ENCODE data around the gene CCR5AS.

The CCR5AS gene

GRCh38 chr3:46353647-46354410 is 53.0 kb downstream of the CCR5AS start, which contains the start of gene CCR2:
TSS of gene CCR2 (plus strand) at chr3:46354111. CDS start at chr3:46357528, 3,417 bp downstream.
- Mint-ChIP-seq H3K9me3 (no peaks in the 10 kb centered on the region), H3K27ac (no peak within 1 kb of the TSS), H3K27me3 (ENCODE audit: insufficient read depth) (peaks cover 42% of the 10 kb centered on the region), H3K4me1 (ENCODE audit: low read depth) (no peaks in the 10 kb centered on the region), H3K4me3 (no peak within 1 kb of the TSS), H3K36me3 (ENCODE audit: low read depth) (no peaks in the 10 kb centered on the region)
- DNase-seq: no peak
- no peak for TF ChIP-seq CTCF (IDR thresholded peaks at IDR 0.05)

- Mint-ChIP-seq H3K4me3 (no peak overlapping the region), H3K27ac (no peak overlapping the region), H3K27me3 (ENCODE audit: insufficient read depth) (peaks cover 42% of the 10 kb centered on the region), H3K9me3 (no peaks in the 10 kb centered on the region), H3K36me3 (ENCODE audit: low read depth) (no peaks in the 10 kb centered on the region), H3K4me1 (ENCODE audit: low read depth) (no peaks in the 10 kb centered on the region)
- no peak for DNase-seq
- TF ChIP-seq CTCF (IDR thresholded peaks at IDR 0.05): no peak
Observed at GRCh38 chr3:46353090-46353489, 53.8 kb downstream of the CCR5AS start.

GRCh38 chr3:46351646-46352045 is 55.2 kb downstream of the CCR5AS start:
- no peaks in the 10 kb centered on the region for H3K9me3 Mint-ChIP-seq
- H3K27ac Mint-ChIP-seq: no peak overlapping the region
- no peak for TF ChIP-seq CTCF (IDR thresholded peaks at IDR 0.05)
- H3K4me1 Mint-ChIP-seq (ENCODE audit: low read depth): no peaks in the 10 kb centered on the region
- no peak for DNase-seq
- no peak overlapping the region for H3K4me3 Mint-ChIP-seq
- no peaks in the 10 kb centered on the region for H3K36me3 Mint-ChIP-seq (ENCODE audit: low read depth)
- H3K27me3 Mint-ChIP-seq (ENCODE audit: insufficient read depth): peaks cover 46% of the 10 kb centered on the region

- H3K36me3 Mint-ChIP-seq (ENCODE audit: low read depth): no peaks in the 10 kb centered on the region
- no peak for TF ChIP-seq CTCF (IDR thresholded peaks at IDR 0.05)
- no peaks in the 10 kb centered on the region for H3K4me1 Mint-ChIP-seq (ENCODE audit: low read depth)
- no peak for DNase-seq
- no peak overlapping the region for H3K27ac Mint-ChIP-seq
- H3K4me3 Mint-ChIP-seq: no peak overlapping the region
- no peaks in the 10 kb centered on the region for H3K9me3 Mint-ChIP-seq
- H3K27me3 Mint-ChIP-seq (ENCODE audit: insufficient read depth): peaks cover 38% of the 10 kb centered on the region
Observed at GRCh38 chr3:46350262-46350565, 56.7 kb downstream of the CCR5AS start.

- H3K9me3 Mint-ChIP-seq: no peaks in the 10 kb centered on the region
- no peak overlapping the region for H3K4me3 Mint-ChIP-seq
- no peak overlapping the region for H3K27ac Mint-ChIP-seq
- peaks cover 33% of the 10 kb centered on the region for H3K27me3 Mint-ChIP-seq (ENCODE audit: insufficient read depth)
- no peaks in the 10 kb centered on the region for H3K36me3 Mint-ChIP-seq (ENCODE audit: low read depth)
- DNase-seq: no peak
- TF ChIP-seq CTCF (IDR thresholded peaks at IDR 0.05): no peak
- H3K4me1 Mint-ChIP-seq (ENCODE audit: low read depth): no peaks in the 10 kb centered on the region
Observed at GRCh38 chr3:46349484-46350261, 57.2 kb downstream of the CCR5AS start.

All from HFFc6 (cell line).